ENCODE measurements around the gene FAM110A. TPM values are rescaled to one million over a fixed set of nuclear protein-coding genes. Genes with fewer than 3 reads are reported as not detected.
"Not testable (repeated sequence)": the region's sequence is repeated elsewhere in the genome, so short reads cannot be mapped to it uniquely, and the experiment has no call there.

The FAM110A gene
- total and polyA plus RNA-seq, 2 donors (not counting 3 experiments of a cell fraction or from before 2014, with no cell fraction given) = 4.6 to 5.4 TPM

GRCh38 chr20:825710-826421, 7.6 kb upstream of the FAM110A start:
- CTCF ChIA-PET = interaction anchor here (0.7 to 1.4 kb wide), 5 partner anchors 7 to 283 kb away, joined by 3 read pairs; no protein-coding TSS in a partner anchor
- H3K36me3 ChIP-seq (ENCODE audit: control insufficient read depth in 2 of 2, extremely low read depth in 1 of 2, insufficient read depth in 2 of 2, low read length in 2 of 2) = no peaks in the 10 kb centered on the region
- no peak overlapping the region for H3K4me2 ChIP-seq (ENCODE audit: insufficient read depth, low read length)
- intact Hi-C loops (cut with micrococcal nuclease) = no loop called here
- no peak for TF ChIP-seq POLR2A (IDR thresholded peaks at IDR 0.05; ENCODE audit: low read depth, low read length)
- H2AFZ ChIP-seq (ENCODE audit: low read depth, low read length) = no peak overlapping the region
- no peaks in the 10 kb centered on the region for H3K9me3 ChIP-seq (replicated peaks; ENCODE audit: control insufficient read depth, insufficient read depth, low read length)
- dilution Hi-C loops (cut with MboI; ENCODE audit: extremely low pct_ligation_motif_present, low sequenced_read_pairs) = no loop called here
- no peak overlapping the region for H3K4me3 ChIP-seq (replicated peaks in 1 of 3; ENCODE audit: insufficient read depth in 1 of 3, low read depth in 1 of 3, low read length in 3 of 3)
- no peaks in the 10 kb centered on the region for H3K4me1 ChIP-seq (ENCODE audit: control insufficient read depth, extremely low read depth, insufficient read depth, low read length)
- H3K9me1 ChIP-seq (replicated peaks; ENCODE audit: control insufficient read depth, extremely low read depth, insufficient read depth, low read length) = no peaks in the 10 kb centered on the region
- no peaks in the 10 kb centered on the region for H3K27me3 ChIP-seq (ENCODE audit: control insufficient read depth in 2 of 2, insufficient read depth in 2 of 2, low read length in 2 of 2)
- no TSS peak for BruUV-seq (replicated peaks)
- no peak overlapping the region for H3K9ac ChIP-seq (replicated peaks; ENCODE audit: extremely low read depth, insufficient read depth, low read length)
- no peaks in the 10 kb centered on the region for H3K79me2 ChIP-seq (ENCODE audit: control insufficient read depth, insufficient read depth, low read length)
- POLR2A ChIA-PET = no interaction called here
- H4K20me1 ChIP-seq (replicated peaks; ENCODE audit: control insufficient read depth, extremely low read depth, insufficient read depth, low read length) = no peaks in the 10 kb centered on the region
- H3K27ac ChIP-seq (ENCODE audit: insufficient read depth, low read depth, low read length) = no peak overlapping the region
- FAIRE-seq (no peak), DNase-seq (ENCODE audit: low read depth, low spot score) (no peak)

GRCh38 chr20:826695-827323, 6.7 kb upstream of the FAM110A start:
- no peak for FAIRE-seq

GRCh38 chr20:827981-828380, 5.5 kb upstream of the FAM110A start:
- FAIRE-seq; H3K9ac ChIP-seq (replicated peaks; ENCODE audit: extremely low read depth, insufficient read depth, low read length); H3K9me3 ChIP-seq (replicated peaks; ENCODE audit: control insufficient read depth, insufficient read depth, low read length); DNase-seq (ENCODE audit: low read depth, low spot score); H3K4me1 ChIP-seq (ENCODE audit: control insufficient read depth, extremely low read depth, insufficient read depth, low read length); dilution Hi-C loops (cut with MboI; ENCODE audit: extremely low pct_ligation_motif_present, low sequenced_read_pairs); H3K27ac ChIP-seq (ENCODE audit: insufficient read depth, low read depth, low read length); BruUV-seq (replicated peaks); intact Hi-C loops (cut with micrococcal nuclease); H2AFZ ChIP-seq (ENCODE audit: low read depth, low read length); H3K4me2 ChIP-seq (ENCODE audit: insufficient read depth, low read length); H4K20me1 ChIP-seq (replicated peaks; ENCODE audit: control insufficient read depth, extremely low read depth, insufficient read depth, low read length); H3K9me1 ChIP-seq (replicated peaks; ENCODE audit: control insufficient read depth, extremely low read depth, insufficient read depth, low read length); H3K79me2 ChIP-seq (ENCODE audit: control insufficient read depth, insufficient read depth, low read length); H3K27me3 ChIP-seq (ENCODE audit: control insufficient read depth in 2 of 2, insufficient read depth in 2 of 2, low read length in 2 of 2); H3K36me3 ChIP-seq (ENCODE audit: control insufficient read depth in 2 of 2, extremely low read depth in 1 of 2, insufficient read depth in 2 of 2, low read length in 2 of 2); H3K4me3 ChIP-seq (replicated peaks in 1 of 3; ENCODE audit: insufficient read depth in 1 of 3, low read depth in 1 of 3, low read length in 3 of 3): not testable (repeated sequence)
- ChIA-PET CTCF (interaction anchor here (2.6 kb wide), 1 partner anchor 9 kb away, joined by 8 read pairs; no protein-coding TSS in a partner anchor), POLR2A (interaction anchor here (0.6 to 0.7 kb wide), 2 partner anchors 24 to 38 kb away, joined by 3 to 6 read pairs; no protein-coding TSS in a partner anchor)

More at GRCh38 chr20:826695-827323, 6.7 kb upstream of the FAM110A start:
- Histone ChIP-seq H2AFZ (ENCODE audit: low read depth, low read length) (no peak overlapping the region), H3K4me1 (ENCODE audit: control insufficient read depth, extremely low read depth, insufficient read depth, low read length) (no peaks in the 10 kb centered on the region), H3K79me2 (ENCODE audit: control insufficient read depth, insufficient read depth, low read length) (no peaks in the 10 kb centered on the region), H3K4me2 (ENCODE audit: insufficient read depth, low read length) (no peak overlapping the region), H4K20me1 (replicated peaks; ENCODE audit: control insufficient read depth, extremely low read depth, insufficient read depth, low read length) (no peaks in the 10 kb centered on the region), H3K27ac (ENCODE audit: insufficient read depth, low read depth, low read length) (no peak overlapping the region), H3K36me3 (ENCODE audit: control insufficient read depth in 2 of 2, extremely low read depth in 1 of 2, insufficient read depth in 2 of 2, low read length in 2 of 2) (no peaks in the 10 kb centered on the region), H3K27me3 (ENCODE audit: control insufficient read depth in 2 of 2, insufficient read depth in 2 of 2, low read length in 2 of 2) (no peaks in the 10 kb centered on the region), H3K9me1 (replicated peaks; ENCODE audit: control insufficient read depth, extremely low read depth, insufficient read depth, low read length) (no peaks in the 10 kb centered on the region), H3K4me3 (replicated peaks in 1 of 3; ENCODE audit: insufficient read depth in 1 of 3, low read depth in 1 of 3, low read length in 3 of 3) (no peak overlapping the region), H3K9ac (replicated peaks; ENCODE audit: extremely low read depth, insufficient read depth, low read length) (no peak overlapping the region), H3K9me3 (replicated peaks; ENCODE audit: control insufficient read depth, insufficient read depth, low read length) (no peaks in the 10 kb centered on the region)
- intact Hi-C loops (cut with micrococcal nuclease) = no loop called here
- TF ChIP-seq POLR2AphosphoS5 (IDR thresholded peaks at IDR 0.05; ENCODE audit: insufficient read depth, low read depth, low read length) (no peak), GATA2 (IDR thresholded peaks at IDR 0.05; ENCODE audit: insufficient read depth, insufficient read length, low read depth, low read length) (no peak), EZH2 (IDR thresholded peaks at IDR 0.05; ENCODE audit: borderline replicate concordance, low read depth, low read length, severe bottlenecking) (no peak), JUN (IDR thresholded peaks at IDR 0.05; ENCODE audit: borderline replicate concordance, insufficient read depth, insufficient read length, low read depth) (no peak), MAX (IDR thresholded peaks at IDR 0.05; ENCODE audit: insufficient read depth, insufficient read length) (no peak), POLR2A (IDR thresholded peaks at IDR 0.05; ENCODE audit: low read depth, low read length) (no peak)
- ChIA-PET POLR2A (no interaction called here), CTCF (interaction anchor here (0.7 to 2.6 kb wide), 3 partner anchors 8 to 131 kb away, joined by 3 to 8 read pairs (median 3); no protein-coding TSS in a partner anchor)
- DNase-seq (ENCODE audit: low read depth, low spot score) = no peak
- dilution Hi-C loops (cut with MboI; ENCODE audit: extremely low pct_ligation_motif_present, low sequenced_read_pairs) = no loop called here
- no TSS peak for BruUV-seq (replicated peaks)
